Liver (tissue), 9 donors: ENCODE measurements around the gene TANC1. TPM values are rescaled to one million over a fixed set of nuclear protein-coding genes. Genes with fewer than 3 reads are reported as not detected.

Source experiments
- DNase-seq: peaks from one replicate; pipeline ENCODE4 v3.0.0-alpha.2; 2017; ENCODE audit warnings: low spot score
- H3K27ac ChIP-seq, 2 donors: one replicate each; pipeline ENCODE4 v1.7.0; 2013; ENCODE audit warnings: inconsistent platforms in 2 of 2, low read length in 2 of 2, control low read depth in 1 of 2, low read depth in 1 of 2, mild to moderate bottlenecking in 1 of 2
- H3K27me3 ChIP-seq, 4 donors: one replicate each; pipeline versions ENCODE4 v1.6.1 to v1.7.0; 2013; ENCODE audit warnings: low read length in 3 of 4, inconsistent platforms in 1 of 4, mild to moderate bottlenecking in 1 of 4, moderate library complexity in 1 of 4; ENCODE audit not compliant: control insufficient read depth in 4 of 4, insufficient read depth in 4 of 4
- H3K36me3 ChIP-seq, 4 donors: one replicate each; pipeline versions ENCODE4 v1.6.1 to v1.7.0; 2013; ENCODE audit warnings: low read length in 3 of 4, mild to moderate bottlenecking in 3 of 4, low read depth in 1 of 4, moderate library complexity in 1 of 4; ENCODE audit not compliant: control insufficient read depth in 4 of 4, insufficient read depth in 3 of 4
- H3K4me1 ChIP-seq, 4 donors: one replicate each; pipeline versions ENCODE4 v1.6.1 to v1.7.0; 2013; ENCODE audit warnings: low read length in 3 of 4, mild to moderate bottlenecking in 3 of 4, moderate library complexity in 1 of 4; ENCODE audit not compliant: control insufficient read depth in 4 of 4, insufficient read depth in 4 of 4
- H3K4me3 ChIP-seq, 3 donors: one replicate each; pipeline versions ENCODE4 v1.6.1 to v1.7.0; 2013; ENCODE audit warnings: low read length in 3 of 3, control low read depth in 1 of 3, low read depth in 1 of 3, mild to moderate bottlenecking in 1 of 3
- H3K9ac ChIP-seq, 2 donors: one replicate each; pipeline ENCODE4 v1.7.0; 2013; ENCODE audit warnings: low read length in 2 of 2, mild to moderate bottlenecking in 2 of 2, moderate library complexity in 2 of 2, control low read depth in 1 of 2, low read depth in 1 of 2
- H3K9me3 ChIP-seq, 4 donors: one replicate each; pipeline versions ENCODE4 v1.6.1 to v1.7.0; 2013; ENCODE audit warnings: low read length in 3 of 4; ENCODE audit not compliant: control insufficient read depth in 4 of 4
- CTCF ChIP-seq: fragments of 150-350 bp; IDR thresholded peaks from 2 replicates; pipeline ENCODE4 v1.5.1; 2017; ENCODE audit warnings: improper control_type of control experiment, low read depth, low read length; ENCODE audit not compliant: missing input control
- EGR1 ChIP-seq, 2 donors: IDR thresholded peaks; 2 replicates each; pipeline ENCODE4 v1.6.1; 2016 to 2018; ENCODE audit warnings: antibody characterized with exemption in 2 of 2, low read depth in 2 of 2
- FOXA1 ChIP-seq: IDR thresholded peaks from 2 replicates; pipeline ENCODE4 v1.6.1; 2016; ENCODE audit warnings: antibody characterized with exemption
- FOXA2 ChIP-seq: IDR thresholded peaks from 2 replicates; pipeline ENCODE4 v1.6.1; 2016; ENCODE audit warnings: antibody characterized with exemption
- GABPA ChIP-seq, 2 donors: IDR thresholded peaks in 1 of 2; conservative IDR thresholded peaks in 1 of 2; 2 replicates each; pipeline ENCODE4 v1.6.1; 2016; ENCODE audit warnings: antibody characterized with exemption in 2 of 2, mild to moderate bottlenecking in 1 of 2, moderate library complexity in 1 of 2
- HNF4A ChIP-seq, 2 donors: conservative IDR thresholded peaks; 2 replicates each; pipeline ENCODE4 v1.6.1; 2016; ENCODE audit warnings: antibody characterized with exemption in 2 of 2, mild to moderate bottlenecking in 2 of 2
- HNF4G ChIP-seq: IDR thresholded peaks from 2 replicates; pipeline ENCODE4 v1.6.1; 2016; ENCODE audit warnings: antibody characterized with exemption
- JUND ChIP-seq, 2 donors: IDR thresholded peaks; 2 replicates each; pipeline ENCODE4 v1.6.1; 2016; ENCODE audit warnings: antibody characterized with exemption in 2 of 2
- NR2F2 ChIP-seq: IDR thresholded peaks from 2 replicates; pipeline ENCODE4 v1.6.1; 2016; ENCODE audit warnings: antibody characterized with exemption
- RAD21 ChIP-seq, 2 donors: IDR thresholded peaks; 2 replicates each; pipeline ENCODE4 v1.6.1; 2016; ENCODE audit warnings: antibody characterized with exemption in 2 of 2, mild to moderate bottlenecking in 2 of 2
- REST ChIP-seq: IDR thresholded peaks from 2 replicates; pipeline ENCODE4 v1.6.1; 2016; ENCODE audit warnings: antibody characterized with exemption, mild to moderate bottlenecking
- RXRA ChIP-seq, 2 donors: IDR thresholded peaks; 2 replicates each; pipeline ENCODE4 v1.6.1; 2017 to 2018; ENCODE audit warnings: antibody characterized with exemption in 2 of 2, mild to moderate bottlenecking in 1 of 2
- SP1 ChIP-seq: IDR thresholded peaks from 2 replicates; pipeline ENCODE4 v1.6.1; 2018; ENCODE audit warnings: antibody characterized with exemption, mild to moderate bottlenecking
- ZBTB33 ChIP-seq: IDR thresholded peaks from 2 replicates; pipeline ENCODE4 v1.6.1; 2016; ENCODE audit warnings: antibody characterized with exemption
- WGBS: extraction: QIAGEN DNeasy Blood & Tissue Kit; methylation state at CpG from one replicate; pipeline ENCODE4 v1.1.7; 2013; 5-methylcytosine and 5-hydroxymethylcytosine counted together
- polyA plus RNA-seq, 2 donors: library from polyadenylated mRNA; stranded (reverse) in 1 of 2; unstranded in 1 of 2; fragments of 200-250 nt in 1 of 2; fragments of >200 nt in 1 of 2; fragmentation: Nextera tagmentation in 1 of 2; extraction: Ambion mirVana in 1 of 2; gene quantifications; one replicate each; pipeline versions ENCODE4 v1.2.1 to v1.2.3, GENCODE V29; 2013 to 2015
- total RNA-seq, 2 donors: library from RNA; depleted of rRNA; stranded (reverse); fragments of >200 nt; gene quantifications; one replicate each; pipeline ENCODE4 v1.2.3, GENCODE V29; 2014
- TF ChIP-seq, protein P1 (sequence below): IDR thresholded peaks from 2 replicates; pipeline ENCODE4 v1.6.1; 2016; ENCODE audit warnings: antibody characterized with exemption
- TF ChIP-seq, protein P2 (sequence below): IDR thresholded peaks from 2 replicates; pipeline ENCODE4 v1.6.1; 2016; ENCODE audit warnings: antibody characterized with exemption
- donor health status: healthy.
- donor health status: healthy.
- donor health status: healthy.
- donor health status: healthy.
- donor health status: healthy.

The TANC1 gene
- total and polyA plus RNA-seq, 4 donors, result 3.7 to 17.7 (median 5.2) TPM

DNA sequence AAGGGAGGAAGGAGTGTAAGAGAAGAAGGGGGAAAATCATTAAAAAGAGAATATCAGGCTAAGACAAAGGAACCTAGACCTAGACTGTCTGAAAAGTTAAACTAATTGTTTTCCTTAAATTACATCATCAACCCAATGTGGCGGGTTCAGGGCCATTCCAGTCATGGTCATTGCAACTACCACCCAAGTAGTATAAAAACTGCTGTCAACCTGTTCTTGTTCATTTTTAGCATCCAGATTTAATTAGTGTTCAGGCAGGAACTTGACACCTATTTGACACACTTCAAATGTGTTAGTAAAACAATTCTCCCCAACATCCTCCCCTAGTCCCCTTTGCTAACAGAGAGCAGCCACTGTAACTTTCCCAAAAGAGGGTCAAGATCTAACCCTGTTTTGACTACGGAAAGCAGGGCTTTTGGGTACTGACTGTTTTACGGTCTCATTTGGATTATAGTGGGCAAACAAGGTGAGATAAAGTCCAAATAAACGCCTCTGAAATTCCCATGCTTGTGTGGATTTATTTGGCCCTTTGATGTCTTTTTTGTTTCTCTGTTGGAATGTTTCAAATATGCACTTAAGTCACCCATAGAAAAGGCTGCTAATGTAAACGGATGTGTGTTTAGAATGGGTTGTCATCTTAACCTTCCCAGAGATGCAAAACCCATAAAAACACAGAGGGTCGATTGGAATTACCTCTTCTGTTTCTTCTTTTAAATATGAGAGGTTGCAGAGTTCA lies 19.3 kb upstream of the TANC1 start:
- no peak for DNase-seq
- Histone ChIP-seq H3K27ac (no peak overlapping the region), H3K4me3 (no peak overlapping the region), H3K27me3 (no peaks in the 10 kb centered on the region), H3K36me3 (no peaks in the 10 kb centered on the region), H3K9ac (no peak overlapping the region), H3K4me1 (peaks cover 0 to 5% (median 3%) of the 10 kb centered on the region in 4 donors), H3K9me3 (no peaks in the 10 kb centered on the region)
- 70% methylated on average over 6 of the region's 6 CpGs for WGBS
- TF ChIP-seq RAD21 (IDR thresholded peaks at IDR 0.05) (no peak), SP1 (no peak), CTCF (no peak), HNF4A (conservative IDR thresholded peaks at IDR 0.05) (no peak), REST (no peak), JUND (IDR thresholded peaks at IDR 0.05) (no peak), FOXA2 (no peak), EGR1 (IDR thresholded peaks at IDR 0.05; ENCODE audit: low read depth in 2 of 2) (no peak), FOXA1 (no peak), ZBTB33 (no peak), NR2F2 (no peak), GABPA (IDR thresholded peaks at IDR 0.05 in 1 of 2, conservative IDR thresholded peaks at IDR 0.05 in 1 of 2) (no peak), HNF4G (no peak), RXRA (IDR thresholded peaks at IDR 0.05) (no peak)
- TF ChIP-seq, protein P1, sequence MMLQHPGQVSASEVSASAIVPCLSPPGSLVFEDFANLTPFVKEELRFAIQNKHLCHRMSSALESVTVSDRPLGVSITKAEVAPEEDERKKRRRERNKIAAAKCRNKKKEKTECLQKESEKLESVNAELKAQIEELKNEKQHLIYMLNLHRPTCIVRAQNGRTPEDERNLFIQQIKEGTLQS, result no peak
- TF ChIP-seq, protein P2, sequence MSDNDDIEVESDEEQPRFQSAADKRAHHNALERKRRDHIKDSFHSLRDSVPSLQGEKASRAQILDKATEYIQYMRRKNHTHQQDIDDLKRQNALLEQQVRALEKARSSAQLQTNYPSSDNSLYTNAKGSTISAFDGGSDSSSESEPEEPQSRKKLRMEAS, result no peak
